ENCODE results near the gene TMEM145. TPM values are rescaled to one million over a fixed set of nuclear protein-coding genes. Genes with fewer than 3 reads are reported as not detected.

Gene TMEM145
- total RNA-seq, 4 donors from 2014 or later, result 0.87 TPM; not detected in 3

DNA sequence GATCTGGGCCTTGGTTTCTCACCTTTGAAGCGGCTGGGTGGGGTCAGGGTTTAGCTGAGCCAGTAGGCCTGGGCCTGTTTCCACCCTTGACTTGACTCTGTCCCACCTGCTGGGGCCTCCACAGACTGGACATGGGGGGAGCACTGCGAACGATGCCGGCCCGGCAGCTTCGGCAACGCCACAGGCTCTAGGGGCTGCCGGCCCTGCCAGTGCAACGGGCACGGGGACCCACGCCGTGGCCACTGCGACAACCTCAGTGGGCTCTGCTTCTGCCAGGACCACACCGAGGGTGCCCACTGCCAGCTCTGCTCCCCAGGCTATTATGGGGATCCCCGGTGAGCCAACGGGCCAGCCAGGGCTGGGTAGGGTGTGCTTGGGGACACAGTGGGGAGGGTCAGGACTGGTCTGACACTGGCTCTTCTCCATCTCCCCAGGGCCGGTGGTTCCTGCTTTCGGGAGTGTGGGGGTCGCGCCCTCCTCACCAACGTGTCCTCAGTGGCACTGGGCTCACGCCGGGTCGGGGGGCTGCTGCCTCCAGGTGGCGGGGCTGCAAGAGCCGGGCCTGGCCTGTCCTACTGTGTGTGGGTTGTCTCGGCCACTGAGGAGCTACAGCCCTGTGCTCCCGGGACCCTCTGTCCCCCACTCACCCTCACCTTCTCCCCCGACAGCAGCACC lies 40.4 kb downstream of the TMEM145 start:
- H3K27me3 ChIP-seq, result no peaks in the 10 kb centered on the region
- no peaks in the 10 kb centered on the region for H3K4me1 ChIP-seq
- TF ChIP-seq CTCF (IDR thresholded peaks at IDR 0.05 in 4 of 5, conservative IDR thresholded peaks at IDR 0.05 in 1 of 5), result no peak
- TF ChIP-seq POLR2A (IDR thresholded peaks at IDR 0.05), result no peak
- ATAC-seq (no peak), DNase-seq (no peak)
- H3K9me3 ChIP-seq, result no peaks in the 10 kb centered on the region
- H3K36me3 ChIP-seq, result peaks cover 0 to 65% of the 10 kb centered on the region in 2 donors
- no peak overlapping the region for H3K4me3 ChIP-seq
- no peak overlapping the region for H3K27ac ChIP-seq
- in situ Hi-C loops (cut with MboI; ENCODE audit: low sequenced_read_pairs in 4 of 4), result no loop called here
- intact Hi-C loops (cut with DNase I; ENCODE audit: low total_unique reads), result no loop called here

GRCh38 chr19:42355896-42356295 lies 42.8 kb downstream of the TMEM145 start:
- H3K9me3 ChIP-seq, result no peaks in the 10 kb centered on the region
- in situ Hi-C loops (cut with MboI; ENCODE audit: low sequenced_read_pairs in 4 of 4), result no loop called here
- no peak for DNase-seq
- H3K27ac ChIP-seq, result no peak overlapping the region
- intact Hi-C loops (cut with DNase I; ENCODE audit: low total_unique reads), result no loop called here
- no peaks in the 10 kb centered on the region for H3K4me1 ChIP-seq
- peaks cover 0 to 67% of the 10 kb centered on the region in 2 donors for H3K36me3 ChIP-seq
- TF ChIP-seq CTCF (IDR thresholded peaks at IDR 0.05 in 4 of 5, conservative IDR thresholded peaks at IDR 0.05 in 1 of 5) (no peak), POLR2A (IDR thresholded peaks at IDR 0.05) (no peak)
- ATAC-seq, result no peak
- H3K4me3 ChIP-seq, result no peak overlapping the region
- no peaks in the 10 kb centered on the region for H3K27me3 ChIP-seq

DNA sequence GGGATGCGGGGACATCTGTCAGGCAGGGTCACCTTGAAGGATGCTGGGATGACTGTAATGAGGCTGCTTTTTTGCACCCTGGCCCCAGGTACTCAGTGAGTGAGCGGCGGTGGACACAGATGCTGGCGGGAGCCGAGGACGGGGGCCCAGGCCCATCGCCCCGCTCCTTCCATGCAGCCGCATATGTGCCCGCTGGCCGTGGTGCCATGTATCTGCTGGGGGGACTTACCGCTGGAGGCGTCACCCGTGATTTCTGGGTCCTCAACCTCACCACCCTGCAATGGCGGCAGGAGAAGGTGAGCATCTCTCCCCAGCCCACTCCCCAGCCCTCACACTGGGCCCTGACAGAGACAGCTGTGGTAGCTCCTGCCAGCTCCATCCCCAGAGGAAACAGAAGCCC lies 43.6 kb downstream of the TMEM145 start:
- in situ Hi-C loops (cut with MboI; ENCODE audit: low sequenced_read_pairs in 4 of 4), result no loop called here
- Histone ChIP-seq H3K27ac (no peak overlapping the region), H3K4me1 (no peaks in the 10 kb centered on the region), H3K4me3 (no peak overlapping the region), H3K36me3 (peaks cover 0 to 68% of the 10 kb centered on the region in 2 donors), H3K9me3 (no peaks in the 10 kb centered on the region), H3K27me3 (no peaks in the 10 kb centered on the region)
- DNase-seq, result no peak
- ATAC-seq, result no peak
- intact Hi-C loops (cut with DNase I; ENCODE audit: low total_unique reads), result no loop called here
- no peak for TF ChIP-seq POLR2A (IDR thresholded peaks at IDR 0.05)
- no peak for TF ChIP-seq CTCF (IDR thresholded peaks at IDR 0.05 in 4 of 5, conservative IDR thresholded peaks at IDR 0.05 in 1 of 5)

DNA sequence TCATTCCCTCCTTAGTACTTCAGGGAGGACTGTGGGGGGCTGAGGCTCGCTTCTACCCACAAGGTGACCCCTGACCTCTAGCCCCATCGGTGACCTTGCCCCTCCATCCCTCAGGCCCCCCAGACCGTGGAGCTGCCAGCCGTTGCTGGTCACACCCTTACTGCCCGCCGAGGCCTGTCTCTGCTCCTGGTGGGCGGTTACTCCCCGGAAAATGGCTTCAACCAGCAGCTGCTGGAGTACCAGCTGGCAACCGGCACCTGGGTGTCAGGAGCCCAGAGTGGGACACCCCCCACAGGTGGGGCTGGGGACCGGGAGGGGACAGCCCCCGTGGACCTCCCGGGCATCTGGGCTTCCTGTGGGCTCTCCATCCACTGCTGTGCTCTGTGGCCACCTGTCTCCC lies 44.2 kb downstream of the TMEM145 start:
- H3K27ac ChIP-seq, result no peak overlapping the region
- TF ChIP-seq POLR2A (IDR thresholded peaks at IDR 0.05) (no peak), CTCF (IDR thresholded peaks at IDR 0.05 in 4 of 5, conservative IDR thresholded peaks at IDR 0.05 in 1 of 5) (no peak)
- no peak overlapping the region for H3K4me3 ChIP-seq
- H3K36me3 ChIP-seq, result peaks cover 0 to 62% of the 10 kb centered on the region in 2 donors
- in situ Hi-C loops (cut with MboI; ENCODE audit: low sequenced_read_pairs in 4 of 4) (no loop called here), intact Hi-C loops (cut with DNase I; ENCODE audit: low total_unique reads) (no loop called here)
- no peak for ATAC-seq
- no peak for DNase-seq
- H3K27me3 ChIP-seq, result no peaks in the 10 kb centered on the region
- no peaks in the 10 kb centered on the region for H3K4me1 ChIP-seq
- H3K9me3 ChIP-seq, result no peaks in the 10 kb centered on the region
